HepG2 (cell line): ENCODE results near the gene TBL3.

Source experiments
- AHR ChIP-seq: IDR thresholded peaks from 2 replicates; pipeline ENCODE4 v1.6.1; 2018; ENCODE audit warnings: missing genetic modification reagents, missing compliant biosample characterization
- CTCF ChIP-seq: sonication (generic); formaldehyde crosslinking; IDR thresholded peaks from 2 replicates; pipeline ENCODE4 v1.5.0; 2020; ENCODE audit warnings: mild to moderate bottlenecking, missing genetic modification reagents, moderate library complexity
- EZH2 ChIP-seq: conservative IDR thresholded peaks from 2 replicates; pipeline ENCODE4 v1.6.1; 2012; ENCODE audit warnings: mild to moderate bottlenecking, low read depth, low read length, moderate library complexity
- NR3C1 ChIP-seq: sonication (generic); formaldehyde crosslinking; IDR thresholded peaks from 2 replicates; pipeline ENCODE4 v1.4.0; 2020; ENCODE audit warnings: missing genetic modification reagents
- PHF21A ChIP-seq: sonication (generic); formaldehyde crosslinking; IDR thresholded peaks from 2 replicates; pipeline ENCODE4 v1.5.0; 2020; ENCODE audit warnings: mild to moderate bottlenecking, missing genetic modification reagents
- POLR2A ChIP-seq, 2 experiments: IDR thresholded peaks; 2 replicates each; pipeline ENCODE4 v1.6.1; 2011; ENCODE audit warnings: low read depth in 2 of 2, low read length in 2 of 2, mild to moderate bottlenecking in 1 of 2, moderate library complexity in 1 of 2; ENCODE audit not compliant: insufficient read depth in 1 of 2
- RBM39 ChIP-seq: fragments of 200-400 bp; formaldehyde crosslinking; IDR thresholded peaks from one replicate; pipeline ENCODE4 v1.6.1; 2018; ENCODE audit warnings: antibody characterized with exemption, mild to moderate bottlenecking, low read depth, low read length; ENCODE audit not compliant: poor library complexity, severe bottlenecking
- SP1 ChIP-seq, 2 experiments: fragments of 450-650 bp in 1 of 2; sonication (generic) in 1 of 2; formaldehyde crosslinking in 1 of 2; IDR thresholded peaks; 2 replicates each; pipeline versions ENCODE4 v1.4.0 to v1.6.1; 2016 to 2020; ENCODE audit warnings: missing genetic modification reagents in 1 of 2
- ZNF101 ChIP-seq: sonication (generic); formaldehyde crosslinking; IDR thresholded peaks from 2 replicates; pipeline ENCODE4 v1.4.0; 2020; ENCODE audit warnings: mild to moderate bottlenecking, low read depth, missing genetic modification reagents, borderline replicate concordance
- ZNF230 ChIP-seq: sonication (generic); formaldehyde crosslinking; IDR thresholded peaks from 2 replicates; pipeline ENCODE4 v1.4.0; 2020; ENCODE audit warnings: mild to moderate bottlenecking, missing genetic modification reagents
- ZNF782 ChIP-seq: sonication (generic); formaldehyde crosslinking; IDR thresholded peaks from 2 replicates; pipeline ENCODE4 v1.4.0; 2020; ENCODE audit warnings: missing genetic modification reagents, mild to moderate bottlenecking, borderline replicate concordance

- TF ChIP-seq AHR (CRISPR knock-in tag) (no peak), POLR2A (IDR thresholded peaks at IDR 0.05; ENCODE audit: insufficient read depth in 1 of 2, low read depth in 2 of 2, low read length in 2 of 2) (no peak), CTCF (CRISPR knock-in tag) (no peak), NR3C1 (CRISPR knock-in tag) (no peak), ZNF782 (no peak), EZH2 (no peak), ZNF101 (CRISPR knock-in tag) (no peak), RBM39 (no peak), ZNF230 (CRISPR knock-in tag) (no peak), PHF21A (CRISPR knock-in tag) (no peak), SP1 (IDR thresholded peaks at IDR 0.05) (no peak), SP1 (CRISPR knock-in tag; IDR thresholded peaks at IDR 0.05) (no peak)
Observed at GRCh38 chr16:1975432-1976215, 3.8 kb downstream of the TBL3 start.
